BE2C (cell line): ENCODE measurements around the gene TSPAN9.

Experiments used
- DNase-seq: peaks from one replicate; pipeline ENCODE4 v3.0.0-alpha.2; 2020
- H3K27me3 ChIP-seq: fragments of 250-450 bp; sonication (Bioruptor Pico); 2 replicates; pipeline ENCODE4 v1.5.1; 2020; ENCODE audit warnings: mild to moderate bottlenecking
- H3K36me3 ChIP-seq: fragments of 250-450 bp; sonication (Bioruptor Pico); 2 replicates; pipeline ENCODE4 v1.5.1; 2020; ENCODE audit warnings: mild to moderate bottlenecking
- H3K4me1 ChIP-seq: fragments of 250-450 bp; sonication (Bioruptor Pico); 2 replicates; pipeline ENCODE4 v1.5.1; 2020
- H3K4me3 ChIP-seq: 2 replicates; pipeline ENCODE4 v1.5.1; 2011; ENCODE audit warnings: low read depth, low read length
- H3K9me3 ChIP-seq: fragments of 250-450 bp; sonication (Bioruptor Pico); 2 replicates; pipeline ENCODE4 v1.5.1; 2020
- CTCF ChIP-seq: IDR thresholded peaks from 2 replicates; pipeline ENCODE4 v1.5.1; 2012; ENCODE audit warnings: mild to moderate bottlenecking, low read depth, low read length

TSPAN9 gene

DNA sequence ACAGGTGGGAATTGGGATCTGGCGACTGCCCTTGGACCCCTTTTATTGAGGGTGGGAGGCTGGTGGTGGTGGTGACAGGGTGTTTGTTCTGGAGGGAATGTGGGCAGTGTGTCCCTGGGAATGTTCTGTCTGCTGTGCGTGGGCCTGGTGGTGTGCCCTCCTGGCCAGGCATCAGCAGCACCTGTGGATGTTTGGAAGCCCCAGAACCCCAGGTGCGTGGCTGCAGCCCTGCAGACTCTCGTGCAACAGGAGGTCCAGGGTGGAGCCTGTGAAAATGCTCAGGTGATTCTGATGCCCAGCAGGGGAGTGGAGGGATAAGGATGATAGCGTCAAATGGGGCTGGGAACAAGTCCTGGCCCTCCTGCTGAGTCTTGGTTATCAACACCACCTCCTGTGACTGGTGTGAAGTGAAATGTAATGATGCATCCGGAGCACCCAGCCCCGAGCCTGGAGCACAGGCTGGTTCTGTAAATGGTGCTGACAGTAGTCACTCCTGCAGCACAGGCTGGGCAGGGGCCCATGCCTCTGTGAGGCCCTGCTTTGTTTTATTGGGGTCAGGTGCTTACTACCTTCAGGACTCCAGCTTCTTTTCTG is 176.6 kb downstream of the TSPAN9 start:
- Histone ChIP-seq H3K9me3 (no peaks in the 10 kb centered on the region), H3K36me3 (no peaks in the 10 kb centered on the region; the same call in 1 of the 2 replicates), H3K27me3 (no peaks in the 10 kb centered on the region), H3K4me1 (peaks cover 7% of the 10 kb centered on the region), H3K4me3 (no peak overlapping the region)
- no peak for DNase-seq
- TF ChIP-seq CTCF: no peak

GRCh38 chr12:3255057-3255456 is 177.9 kb downstream of the TSPAN9 start:
- no peaks in the 10 kb centered on the region for H3K9me3 ChIP-seq
- no peaks in the 10 kb centered on the region for H3K36me3 ChIP-seq
- DNase-seq: no peak
- TF ChIP-seq CTCF: no peak
- no peak overlapping the region for H3K4me3 ChIP-seq
- H3K4me1 ChIP-seq: no peaks in the 10 kb centered on the region; the same call in none of the 2 replicates
- no peaks in the 10 kb centered on the region for H3K27me3 ChIP-seq

DNA sequence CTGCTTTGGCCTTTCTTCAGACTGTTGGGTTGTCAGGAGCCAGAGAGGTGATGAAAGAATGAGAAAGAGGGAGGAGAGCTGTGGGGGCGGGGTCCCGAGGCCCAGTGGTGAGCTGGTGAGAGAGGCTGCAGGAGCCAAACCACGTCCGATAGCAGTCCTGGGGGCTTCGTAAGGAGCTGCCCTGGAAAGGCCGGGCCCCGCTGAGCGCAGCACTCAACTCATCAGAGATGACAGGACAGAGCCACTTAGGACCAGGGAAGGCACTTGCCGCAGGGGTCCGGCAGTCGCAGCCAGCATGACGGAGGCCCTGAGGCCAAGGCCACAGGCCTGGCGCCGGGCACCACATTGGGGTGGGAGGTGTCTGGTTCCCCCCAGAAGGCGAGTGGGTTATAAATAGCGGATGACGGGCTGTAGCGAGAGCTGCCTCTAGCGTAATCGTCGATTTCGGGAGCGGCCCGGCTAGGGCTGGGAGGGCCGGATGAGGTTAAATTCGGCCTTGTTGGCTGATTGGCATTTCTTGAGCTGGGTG is 179.0 kb downstream of the TSPAN9 start:
- H3K4me1 ChIP-seq: no peaks in the 10 kb centered on the region; the same call in none of the 2 replicates

DNA sequence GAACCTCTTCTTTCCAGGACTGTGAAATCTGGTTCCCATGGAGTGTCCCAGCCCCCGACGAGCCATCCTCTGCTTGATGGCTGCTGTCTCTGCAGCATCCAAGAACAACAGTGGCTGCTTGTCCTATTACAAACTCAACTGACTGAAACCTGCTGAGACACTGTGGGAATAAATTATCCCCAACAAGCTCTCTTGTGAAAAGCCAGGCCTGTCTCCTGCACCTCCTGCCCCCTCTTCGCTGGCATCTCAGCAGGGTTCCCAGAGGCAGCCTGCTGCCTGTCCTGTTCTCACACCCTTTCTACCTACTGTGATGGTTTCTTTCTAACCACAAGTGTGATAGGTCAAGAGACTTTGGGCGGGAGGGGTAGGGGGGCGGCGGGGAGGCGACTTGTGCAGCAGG is 180.2 kb downstream of the TSPAN9 start:
- Histone ChIP-seq H3K36me3 (no peaks in the 10 kb centered on the region), H3K9me3 (no peaks in the 10 kb centered on the region), H3K4me1 (peaks cover 8% of the 10 kb centered on the region), H3K4me3 (no peak overlapping the region), H3K27me3 (no peaks in the 10 kb centered on the region)
- TF ChIP-seq CTCF: no peak
- no peak for DNase-seq

More for the DNA sequence above, 179.0 kb downstream of the TSPAN9 start:
- H3K36me3 ChIP-seq: no peaks in the 10 kb centered on the region
- no peak overlapping the region for H3K4me3 ChIP-seq
- DNase-seq: no peak
- TF ChIP-seq CTCF: no peak
- no peaks in the 10 kb centered on the region for H3K9me3 ChIP-seq
- H3K27me3 ChIP-seq: no peaks in the 10 kb centered on the region

DNA sequence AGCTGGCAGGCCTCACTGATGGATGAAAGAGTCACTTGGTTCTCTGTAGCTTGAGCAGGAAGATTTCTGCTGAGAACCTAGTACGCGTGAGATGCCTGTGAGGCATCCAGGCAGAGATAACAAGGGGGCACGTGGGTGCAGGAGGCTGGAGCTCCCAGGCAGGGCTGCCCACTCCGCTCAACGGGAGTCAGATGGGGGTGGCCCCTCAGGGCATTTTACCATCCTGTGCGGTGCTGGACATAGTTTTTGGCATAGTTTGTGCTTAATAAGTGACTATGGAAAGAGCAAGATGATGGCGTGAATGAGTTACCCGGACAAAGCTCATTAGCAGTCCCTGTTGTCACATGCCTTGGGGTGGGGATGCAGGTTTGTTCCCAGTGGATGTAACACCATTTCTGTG is 182.8 kb downstream of the TSPAN9 start:
- no peaks in the 10 kb centered on the region for H3K27me3 ChIP-seq
- TF ChIP-seq CTCF: no peak
- no peak for DNase-seq

GRCh38 chr12:3261782-3262359 is 184.7 kb downstream of the TSPAN9 start:
- DNase-seq: no peak
- Histone ChIP-seq H3K4me3 (no peak overlapping the region), H3K27me3 (no peaks in the 10 kb centered on the region), H3K36me3 (no peaks in the 10 kb centered on the region), H3K9me3 (no peaks in the 10 kb centered on the region), H3K4me1 (peaks cover 35% of the 10 kb centered on the region)
- peak; percentile 24; the same call in 1 of the 2 replicates for TF ChIP-seq CTCF

More for the DNA sequence above, 182.8 kb downstream of the TSPAN9 start:
- Histone ChIP-seq H3K36me3 (no peaks in the 10 kb centered on the region), H3K9me3 (no peaks in the 10 kb centered on the region), H3K4me3 (no peak overlapping the region), H3K4me1 (peaks cover 30% of the 10 kb centered on the region)
